Measurements from ENCODE around the gene ENPP7.

DNA sequence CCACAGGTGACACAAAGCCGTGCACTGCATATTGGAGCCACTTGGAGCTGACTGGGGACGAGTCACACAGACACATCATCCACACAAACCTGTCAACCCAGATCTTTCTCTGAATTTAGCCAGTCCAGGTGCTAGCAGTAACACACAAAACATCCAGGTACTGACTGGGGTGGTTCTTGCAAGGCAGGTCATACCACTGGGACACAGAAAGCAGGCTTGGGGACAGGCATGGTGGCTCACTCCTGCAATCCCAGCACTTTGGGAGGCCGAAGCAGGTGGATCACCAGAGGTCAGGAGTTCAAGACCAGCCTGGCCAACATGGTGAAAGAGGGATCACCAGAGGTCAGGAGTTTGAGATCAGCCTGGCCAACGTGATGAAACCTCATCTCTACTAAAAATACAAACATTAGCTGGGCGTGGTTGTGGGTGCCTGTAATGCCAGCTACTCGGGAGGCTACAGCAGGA, 14.9 kb downstream of the ENPP7 start:
- TF ChIP-seq, protein P1, sequence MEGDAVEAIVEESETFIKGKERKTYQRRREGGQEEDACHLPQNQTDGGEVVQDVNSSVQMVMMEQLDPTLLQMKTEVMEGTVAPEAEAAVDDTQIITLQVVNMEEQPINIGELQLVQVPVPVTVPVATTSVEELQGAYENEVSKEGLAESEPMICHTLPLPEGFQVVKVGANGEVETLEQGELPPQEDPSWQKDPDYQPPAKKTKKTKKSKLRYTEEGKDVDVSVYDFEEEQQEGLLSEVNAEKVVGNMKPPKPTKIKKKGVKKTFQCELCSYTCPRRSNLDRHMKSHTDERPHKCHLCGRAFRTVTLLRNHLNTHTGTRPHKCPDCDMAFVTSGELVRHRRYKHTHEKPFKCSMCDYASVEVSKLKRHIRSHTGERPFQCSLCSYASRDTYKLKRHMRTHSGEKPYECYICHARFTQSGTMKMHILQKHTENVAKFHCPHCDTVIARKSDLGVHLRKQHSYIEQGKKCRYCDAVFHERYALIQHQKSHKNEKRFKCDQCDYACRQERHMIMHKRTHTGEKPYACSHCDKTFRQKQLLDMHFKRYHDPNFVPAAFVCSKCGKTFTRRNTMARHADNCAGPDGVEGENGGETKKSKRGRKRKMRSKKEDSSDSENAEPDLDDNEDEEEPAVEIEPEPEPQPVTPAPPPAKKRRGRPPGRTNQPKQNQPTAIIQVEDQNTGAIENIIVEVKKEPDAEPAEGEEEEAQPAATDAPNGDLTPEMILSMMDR (conservative IDR thresholded peaks at IDR 0.05; ENCODE audit: low read depth, low read length): no peak
- no peak for TF ChIP-seq EZH2 (IDR thresholded peaks at IDR 0.05; ENCODE audit: borderline replicate concordance, low read depth, low read length, poor library complexity, severe bottlenecking)
